ENCODE measurements around the gene CIB4. TPM values are rescaled to one million over a fixed set of nuclear protein-coding genes. Genes with fewer than 3 reads are reported as not detected.
A peak's percentile ranks its signal among the peaks of the same experiment; 100 is the strongest.

CIB4 gene
- total RNA-seq, 1 donor from 2014 or later = not detected

GRCh38 chr2:26579025-26579722 is 62.0 kb downstream of the CIB4 start:
- Mint-ChIP-seq H3K27ac (ENCODE audit: unreplicated experiment) (no peak overlapping the region), H3K4me3 (ENCODE audit: unreplicated experiment) (no peak overlapping the region), H3K9me3 (ENCODE audit: low read depth) (no peaks in the 10 kb centered on the region), H3K27me3 (ENCODE audit: low read depth) (peaks cover 50% of the 10 kb centered on the region), H3K36me3 (ENCODE audit: low read depth) (no peaks in the 10 kb centered on the region), H3K4me1 (ENCODE audit: low read depth) (peaks cover 3% of the 10 kb centered on the region)
- DNase-seq (ENCODE audit: low spot score) = peak; percentile 50
- TF ChIP-seq CTCF (IDR thresholded peaks at IDR 0.05) = no peak

- Mint-ChIP-seq H3K27ac (ENCODE audit: unreplicated experiment) (no peak overlapping the region), H3K4me1 (ENCODE audit: low read depth) (peaks cover 3% of the 10 kb centered on the region), H3K9me3 (ENCODE audit: low read depth) (no peaks in the 10 kb centered on the region), H3K27me3 (ENCODE audit: low read depth) (peaks cover 53% of the 10 kb centered on the region), H3K4me3 (ENCODE audit: unreplicated experiment) (no peak overlapping the region), H3K36me3 (ENCODE audit: low read depth) (no peaks in the 10 kb centered on the region)
- no peak for TF ChIP-seq CTCF (IDR thresholded peaks at IDR 0.05)
- peak; percentile 48 for DNase-seq (ENCODE audit: low spot score)
Observed at GRCh38 chr2:26578581-26578980, 62.6 kb downstream of the CIB4 start.

- H3K27me3 Mint-ChIP-seq (ENCODE audit: low read depth) = peaks cover 57% of the 10 kb centered on the region
- DNase-seq (ENCODE audit: low spot score) = peak; percentile 51
- TF ChIP-seq CTCF (IDR thresholded peaks at IDR 0.05) = peak; percentile 48
- H3K36me3 Mint-ChIP-seq (ENCODE audit: low read depth) = no peaks in the 10 kb centered on the region
- no peaks in the 10 kb centered on the region for H3K9me3 Mint-ChIP-seq (ENCODE audit: low read depth)
- no peak overlapping the region for H3K4me3 Mint-ChIP-seq (ENCODE audit: unreplicated experiment)
- no peak overlapping the region for H3K27ac Mint-ChIP-seq (ENCODE audit: unreplicated experiment)
- peaks cover 3% of the 10 kb centered on the region for H3K4me1 Mint-ChIP-seq (ENCODE audit: low read depth)
Observed at GRCh38 chr2:26578113-26578458, 63.1 kb downstream of the CIB4 start.

- peak; percentile 95 for TF ChIP-seq CTCF (IDR thresholded peaks at IDR 0.05)
- no peaks in the 10 kb centered on the region for H3K36me3 Mint-ChIP-seq (ENCODE audit: low read depth)
- H3K27me3 Mint-ChIP-seq (ENCODE audit: low read depth) = peaks cover 56% of the 10 kb centered on the region
- peaks cover 3% of the 10 kb centered on the region for H3K4me1 Mint-ChIP-seq (ENCODE audit: low read depth)
- peak; percentile 66 for DNase-seq (ENCODE audit: low spot score)
- H3K9me3 Mint-ChIP-seq (ENCODE audit: low read depth) = no peaks in the 10 kb centered on the region
- H3K4me3 Mint-ChIP-seq (ENCODE audit: unreplicated experiment) = no peak overlapping the region
- no peak overlapping the region for H3K27ac Mint-ChIP-seq (ENCODE audit: unreplicated experiment)
Observed at GRCh38 chr2:26577442-26578112, 63.6 kb downstream of the CIB4 start.

- TF ChIP-seq CTCF (IDR thresholded peaks at IDR 0.05) = no peak
Observed at GRCh38 chr2:26576565-26577441, 64.4 kb downstream of the CIB4 start.

More at GRCh38 chr2:26576565-26577441, 64.4 kb downstream of the CIB4 start:
- Mint-ChIP-seq H3K27me3 (ENCODE audit: low read depth) (peaks cover 55% of the 10 kb centered on the region), H3K9me3 (ENCODE audit: low read depth) (no peaks in the 10 kb centered on the region), H3K27ac (ENCODE audit: unreplicated experiment) (no peak overlapping the region), H3K4me1 (ENCODE audit: low read depth) (peaks cover 3% of the 10 kb centered on the region), H3K36me3 (ENCODE audit: low read depth) (peaks cover 2% of the 10 kb centered on the region), H3K4me3 (ENCODE audit: unreplicated experiment) (no peak overlapping the region)
- peak; percentile 66 for DNase-seq (ENCODE audit: low spot score)
